Stimulated activated CD8-positive, alpha-beta memory T cell treated with anti-CD3 and anti-CD28 coated beads, Interleukin-15, amount 100 ng/mL, for 1 hour (primary cell): Measurements from ENCODE around the gene FANCC.

Source experiments
- DNase-seq: peaks from one replicate; pipeline ENCODE4 v3.0.0-alpha.2; 2020; ENCODE audit warnings: low read depth

FANCC gene

DNA sequence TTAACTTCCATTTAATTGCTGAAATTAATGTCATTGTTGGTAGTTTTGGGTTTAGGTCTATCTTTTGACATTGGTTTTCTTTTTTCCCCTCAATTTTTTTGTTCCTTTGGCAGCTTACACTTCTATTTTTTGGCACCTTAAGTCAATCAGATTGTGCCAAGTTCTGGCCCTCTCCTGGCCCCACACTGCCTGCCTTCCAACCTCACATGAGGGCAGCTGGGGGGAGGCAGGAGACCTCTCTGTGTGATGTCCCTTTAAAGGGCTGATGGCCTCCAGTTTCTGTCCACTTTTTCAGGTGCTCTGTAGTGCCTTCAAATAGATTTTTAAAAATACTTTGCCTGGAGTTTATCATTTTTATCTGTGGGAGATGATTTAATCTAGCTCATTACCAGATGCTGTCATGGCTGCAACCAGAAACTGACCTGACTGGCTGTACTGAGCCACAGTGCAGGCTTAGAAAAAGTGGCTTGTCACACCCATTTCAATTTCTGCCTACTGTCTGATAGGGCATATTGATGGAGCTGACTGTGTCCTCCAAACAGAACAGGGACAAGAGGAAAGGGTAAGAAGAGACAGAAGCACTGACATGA, 196.6 kb downstream of the FANCC start:
- no peak for DNase-seq

DNA sequence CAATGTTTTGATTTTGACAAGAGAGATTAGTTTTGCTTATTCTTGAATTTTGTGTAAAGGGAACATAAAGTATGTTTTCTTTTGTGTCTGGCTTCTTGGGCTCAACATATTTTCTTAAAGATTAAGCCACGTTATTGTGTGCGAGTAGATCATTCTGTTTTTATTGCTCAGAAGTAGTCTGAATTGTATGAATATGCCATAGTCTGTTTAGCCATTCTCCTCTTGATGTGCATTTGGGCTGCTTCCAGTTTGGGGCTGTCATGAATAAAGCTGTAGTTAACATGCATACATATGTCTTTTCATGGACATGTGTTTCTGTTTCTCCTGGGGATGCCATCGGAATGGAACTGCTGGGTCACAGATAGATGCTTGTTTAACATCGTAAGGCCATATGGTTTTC, 198.9 kb downstream of the FANCC start:
- DNase-seq = no peak

GRCh38 chr9:95116808-95117204, 200.7 kb downstream of the FANCC start:
- no peak for DNase-seq

GRCh38 chr9:95116002-95116807, 201.3 kb downstream of the FANCC start:
- DNase-seq = no peak

- DNase-seq = no peak
These were observed 202.4 kb downstream of the FANCC start for GRCh38 chr9:95115104-95115503.

- no peak for DNase-seq
These were observed 204.9 kb downstream of the FANCC start for GRCh38 chr9:95112436-95113280.

- DNase-seq = no peak
These were observed 205.8 kb downstream of the FANCC start for GRCh38 chr9:95111716-95112115.

DNA sequence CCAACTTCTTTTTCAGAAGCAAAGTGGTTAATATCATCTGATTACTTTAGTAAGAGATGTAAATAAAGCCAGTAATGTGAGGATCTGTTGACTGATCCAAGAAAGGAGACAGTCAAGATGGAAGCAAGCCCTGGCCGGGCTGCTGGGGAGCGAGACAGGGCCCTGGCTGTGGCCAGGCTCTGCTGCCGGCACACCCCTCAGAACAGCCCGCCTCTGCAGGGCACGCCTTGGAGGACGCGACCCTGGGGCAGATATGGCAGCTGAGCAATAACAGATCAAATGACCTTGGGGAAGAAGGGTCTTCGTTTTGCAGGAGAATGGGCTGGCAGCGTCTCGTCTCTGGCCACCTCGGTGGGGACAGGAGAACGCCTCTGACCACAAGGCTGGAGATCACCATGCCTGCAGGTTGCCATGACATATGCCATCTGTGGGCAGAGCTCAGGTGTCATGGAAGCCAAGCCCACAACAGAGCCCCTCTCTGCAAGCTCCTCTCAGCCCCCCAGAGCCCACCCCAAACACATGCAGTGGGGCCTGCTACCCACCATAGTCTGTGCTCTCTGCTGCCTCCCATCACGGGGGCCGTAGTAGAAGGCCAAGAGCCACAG, 206.5 kb downstream of the FANCC start:
- DNase-seq = no peak

DNA sequence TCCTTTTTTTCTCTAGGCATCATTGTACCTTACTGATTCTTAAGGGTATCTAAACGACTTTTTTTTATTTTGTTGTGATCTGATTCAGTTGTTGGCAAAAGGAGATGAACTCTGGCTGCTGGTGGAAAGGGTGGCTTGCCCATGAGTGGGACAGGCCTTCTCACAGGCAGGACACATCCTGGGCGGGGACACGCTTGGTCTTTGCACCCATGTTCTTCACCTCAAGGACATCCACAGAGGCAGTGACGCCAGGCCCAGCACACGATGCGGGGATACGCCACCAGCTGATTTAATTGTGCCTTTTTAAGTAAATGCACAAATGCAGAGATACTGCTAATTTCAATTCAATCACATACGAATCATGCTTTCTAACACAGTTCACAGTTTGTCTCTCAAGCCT, 208.1 kb downstream of the FANCC start:
- DNase-seq = no peak

GRCh38 chr9:95108777-95109176, 208.7 kb downstream of the FANCC start:
- DNase-seq = no peak

- no peak for DNase-seq
These were observed 209.5 kb downstream of the FANCC start for GRCh38 chr9:95107976-95108375.

- DNase-seq = no peak
These were observed 210.3 kb downstream of the FANCC start for GRCh38 chr9:95107001-95107749.

DNA sequence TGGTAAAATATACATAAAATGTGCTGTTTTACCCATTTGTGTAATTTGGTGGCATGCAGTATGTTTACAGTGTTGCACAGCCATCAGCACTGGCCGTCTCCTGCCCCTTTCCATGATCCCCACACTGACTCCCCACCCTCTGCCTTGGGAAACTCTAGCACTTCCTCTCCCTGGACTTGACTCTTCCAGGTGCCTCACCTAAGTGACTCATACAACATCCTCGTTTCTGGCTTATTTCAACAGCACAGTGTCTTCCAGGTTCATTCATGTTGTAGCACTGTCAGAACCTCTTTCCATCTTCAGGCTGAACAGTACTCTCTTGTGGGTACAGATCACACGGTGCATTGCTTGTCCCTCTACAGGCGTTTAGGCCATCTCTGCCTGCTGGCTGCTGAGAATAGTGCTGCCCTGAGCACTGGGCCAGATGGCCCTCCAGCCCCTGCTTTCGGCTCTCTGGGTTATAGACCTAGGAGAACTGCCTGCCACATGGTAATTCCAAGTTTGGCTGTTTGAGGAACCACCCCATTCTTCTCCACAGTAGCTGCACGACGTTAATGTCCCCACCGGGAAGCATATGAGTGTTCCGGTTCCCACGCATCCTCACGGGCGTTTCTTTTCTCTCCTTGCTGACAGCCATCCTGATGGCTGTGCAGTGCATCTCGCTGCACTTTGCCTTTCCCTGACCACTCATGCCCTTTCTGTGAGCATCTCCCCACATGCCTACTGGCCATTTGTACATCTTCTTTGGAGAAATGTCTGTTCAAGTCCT, 211.8 kb downstream of the FANCC start:
- no peak for DNase-seq

DNA sequence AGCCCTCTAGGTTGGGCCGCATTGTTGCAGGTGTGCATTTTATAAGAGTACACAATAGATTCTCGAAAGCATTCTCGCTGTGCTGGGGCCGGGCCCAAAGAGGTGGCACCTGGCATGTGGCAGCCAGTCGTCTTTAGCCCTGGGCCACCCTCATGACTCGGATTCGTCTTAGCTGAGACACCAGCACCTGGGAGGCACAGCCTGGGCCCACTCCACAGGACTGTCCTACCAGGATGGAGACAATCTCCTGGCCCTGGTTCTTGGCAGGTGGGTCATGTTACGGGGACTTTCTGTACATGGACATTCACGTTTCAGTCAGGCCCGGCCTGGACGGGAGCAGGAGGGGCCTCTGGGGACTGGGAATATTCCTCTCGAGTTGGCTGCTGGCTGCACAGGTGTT, 212.5 kb downstream of the FANCC start:
- no peak for DNase-seq

- DNase-seq = no peak
These were observed 212.9 kb downstream of the FANCC start for GRCh38 chr9:95104581-95104960.

DNA sequence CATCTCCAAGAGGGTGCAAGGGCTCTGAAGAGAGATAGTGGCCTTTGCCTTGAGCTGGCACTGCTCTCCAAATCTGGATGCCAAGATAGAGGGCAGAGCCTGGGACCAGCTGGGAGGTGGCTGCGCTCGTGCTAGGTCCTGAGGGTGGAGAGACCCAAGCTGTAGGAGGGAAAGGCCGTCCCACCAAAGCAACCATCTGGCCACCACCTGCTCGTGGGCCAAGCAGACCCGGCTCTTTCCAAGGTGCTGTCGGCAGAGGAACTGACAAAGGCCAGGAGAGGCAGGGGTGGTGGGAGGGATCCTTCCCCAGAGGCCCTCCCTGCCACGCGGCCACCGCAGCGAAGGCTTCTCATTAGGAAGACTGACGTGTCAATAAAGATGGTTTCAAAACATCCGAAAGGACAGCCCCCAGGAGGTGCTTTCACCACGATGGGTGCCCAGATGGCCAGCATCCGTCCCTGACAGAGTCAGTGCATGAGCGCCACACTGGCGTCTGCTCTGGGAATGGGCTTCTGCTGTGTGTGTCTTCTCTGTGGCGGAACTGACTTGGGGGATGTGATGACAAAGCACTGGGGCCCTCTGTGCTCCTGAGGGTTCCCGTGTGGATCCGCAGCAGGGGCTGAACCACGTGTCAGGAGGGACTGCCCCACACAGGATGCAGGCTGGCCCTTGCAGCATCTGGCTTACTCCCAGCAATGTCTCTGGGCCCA, 213.5 kb downstream of the FANCC start:
- DNase-seq = no peak

DNA sequence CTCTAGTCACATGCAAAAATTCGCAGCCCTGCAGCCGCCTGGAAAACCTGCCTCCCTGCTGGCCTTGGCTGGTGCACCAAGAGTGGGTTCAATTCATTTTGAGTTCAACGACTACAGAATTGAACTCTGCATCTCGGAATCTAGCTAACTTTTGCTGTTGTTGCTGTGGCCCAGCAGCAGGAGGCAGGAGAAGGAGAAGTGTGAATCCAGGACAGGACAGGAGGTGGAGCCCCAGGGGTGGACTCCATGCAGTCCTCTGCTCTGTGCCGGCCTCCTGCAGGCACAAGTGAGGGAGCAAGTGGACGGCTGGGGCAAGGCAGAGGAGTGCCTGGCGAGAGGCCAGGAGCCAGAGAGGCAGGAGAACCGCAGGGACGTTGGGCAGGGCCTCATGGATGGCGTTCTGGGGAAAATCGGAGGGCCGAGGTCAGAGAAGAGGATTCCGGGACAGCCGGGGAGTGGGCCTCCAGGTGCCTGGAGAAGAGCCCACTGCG, 214.2 kb downstream of the FANCC start:
- no peak for DNase-seq

GRCh38 chr9:95102572-95102971, 214.9 kb downstream of the FANCC start:
- DNase-seq = no peak

DNA sequence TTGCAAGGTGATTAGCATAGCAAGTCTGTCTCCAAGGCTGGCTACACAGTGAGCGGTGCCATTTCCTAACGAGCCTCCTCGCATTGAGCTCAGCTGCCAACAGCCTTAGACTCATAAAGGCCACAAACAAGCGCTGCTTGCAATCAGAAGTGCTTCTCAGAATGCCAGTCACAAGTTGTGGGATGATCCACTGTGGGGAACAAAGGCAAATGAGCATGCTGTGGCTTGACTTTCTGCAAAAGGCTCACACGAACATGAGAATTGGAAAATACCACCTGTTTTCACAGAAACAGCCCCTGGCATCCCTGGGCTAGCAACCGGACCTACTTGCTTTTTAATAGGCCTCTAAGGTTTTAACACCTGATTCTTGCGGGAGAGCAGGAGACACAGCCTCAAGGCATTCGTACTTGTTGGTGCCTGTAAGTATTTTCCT, 215.5 kb downstream of the FANCC start:
- no peak for DNase-seq

GRCh38 chr9:95101326-95101725, 216.2 kb downstream of the FANCC start:
- DNase-seq = no peak
